ENCODE results near the gene BLOC1S1.

The BLOC1S1 gene

DNA sequence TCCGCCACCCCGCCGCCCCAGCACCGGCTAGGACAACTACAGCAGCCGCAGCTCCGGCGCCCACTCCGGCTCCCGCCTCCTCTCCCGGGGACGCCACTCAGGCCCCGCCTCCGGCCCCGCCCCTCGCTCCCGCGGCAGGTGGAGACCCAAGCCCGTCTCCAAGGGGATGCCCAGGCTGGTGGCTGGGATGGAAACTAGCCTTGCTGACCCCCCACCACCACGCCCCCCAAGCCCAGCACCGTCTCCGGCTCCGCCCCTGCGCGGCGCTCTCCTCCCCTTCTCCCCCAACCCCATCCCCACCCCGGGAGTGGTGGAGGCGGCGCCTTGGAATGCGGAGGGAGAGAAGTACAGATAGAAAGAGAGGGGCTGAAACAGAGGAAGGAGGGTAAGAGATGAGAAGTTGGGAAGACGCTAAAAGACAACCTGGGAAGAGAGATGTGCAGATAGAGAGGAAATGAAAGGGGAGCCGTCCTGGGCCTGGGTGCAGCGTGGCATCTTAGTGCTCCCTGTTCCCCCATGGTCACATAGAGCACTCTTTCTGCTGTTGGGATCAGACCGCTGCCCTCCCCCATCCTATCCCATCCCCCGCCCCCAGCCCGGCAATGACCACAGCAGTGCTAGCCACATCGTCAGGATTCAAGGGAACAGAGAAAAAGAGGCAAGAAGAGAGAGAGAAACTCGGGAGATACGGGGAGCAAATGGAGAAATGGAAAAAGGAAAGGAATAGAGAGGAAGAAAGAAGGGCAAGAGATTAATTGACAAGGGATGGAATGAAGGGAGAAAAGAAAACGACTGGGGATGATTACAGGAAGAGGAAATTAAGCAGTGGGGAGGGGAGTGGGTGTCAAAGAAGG lies 7.8 kb upstream of the BLOC1S1 start, which contains the start of gene ITGA7:
Gene ITGA7, minus strand, starts transcription at position 64 of the 854 bp plus-strand sequence. CDS start 222 bp downstream, outside the sequence.
- TF ChIP-seq, protein P1, sequence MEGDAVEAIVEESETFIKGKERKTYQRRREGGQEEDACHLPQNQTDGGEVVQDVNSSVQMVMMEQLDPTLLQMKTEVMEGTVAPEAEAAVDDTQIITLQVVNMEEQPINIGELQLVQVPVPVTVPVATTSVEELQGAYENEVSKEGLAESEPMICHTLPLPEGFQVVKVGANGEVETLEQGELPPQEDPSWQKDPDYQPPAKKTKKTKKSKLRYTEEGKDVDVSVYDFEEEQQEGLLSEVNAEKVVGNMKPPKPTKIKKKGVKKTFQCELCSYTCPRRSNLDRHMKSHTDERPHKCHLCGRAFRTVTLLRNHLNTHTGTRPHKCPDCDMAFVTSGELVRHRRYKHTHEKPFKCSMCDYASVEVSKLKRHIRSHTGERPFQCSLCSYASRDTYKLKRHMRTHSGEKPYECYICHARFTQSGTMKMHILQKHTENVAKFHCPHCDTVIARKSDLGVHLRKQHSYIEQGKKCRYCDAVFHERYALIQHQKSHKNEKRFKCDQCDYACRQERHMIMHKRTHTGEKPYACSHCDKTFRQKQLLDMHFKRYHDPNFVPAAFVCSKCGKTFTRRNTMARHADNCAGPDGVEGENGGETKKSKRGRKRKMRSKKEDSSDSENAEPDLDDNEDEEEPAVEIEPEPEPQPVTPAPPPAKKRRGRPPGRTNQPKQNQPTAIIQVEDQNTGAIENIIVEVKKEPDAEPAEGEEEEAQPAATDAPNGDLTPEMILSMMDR (IDR thresholded peaks at IDR 0.05), result no peak
- no peaks in the 10 kb centered on the region for H3K36me3 ChIP-seq
- H3K27me3 ChIP-seq, result peaks cover 21% of the 10 kb centered on the region
- no peak within 1 kb of the TSS for H3K27ac ChIP-seq
- peak within 1 kb of the TSS; percentile 59 to 85 for H3K4me3 ChIP-seq (ENCODE audit: low read depth in 1 of 2, low read length in 1 of 2)
- no peaks in the 10 kb centered on the region for H3K9me3 ChIP-seq
- H3K4me1 ChIP-seq (ENCODE audit: control insufficient read depth in 1 of 2, insufficient read depth in 1 of 2, low read depth in 1 of 2, low read length in 1 of 2), result peaks cover 17 to 20% of the 10 kb centered on the region in 2 experiments

DNA sequence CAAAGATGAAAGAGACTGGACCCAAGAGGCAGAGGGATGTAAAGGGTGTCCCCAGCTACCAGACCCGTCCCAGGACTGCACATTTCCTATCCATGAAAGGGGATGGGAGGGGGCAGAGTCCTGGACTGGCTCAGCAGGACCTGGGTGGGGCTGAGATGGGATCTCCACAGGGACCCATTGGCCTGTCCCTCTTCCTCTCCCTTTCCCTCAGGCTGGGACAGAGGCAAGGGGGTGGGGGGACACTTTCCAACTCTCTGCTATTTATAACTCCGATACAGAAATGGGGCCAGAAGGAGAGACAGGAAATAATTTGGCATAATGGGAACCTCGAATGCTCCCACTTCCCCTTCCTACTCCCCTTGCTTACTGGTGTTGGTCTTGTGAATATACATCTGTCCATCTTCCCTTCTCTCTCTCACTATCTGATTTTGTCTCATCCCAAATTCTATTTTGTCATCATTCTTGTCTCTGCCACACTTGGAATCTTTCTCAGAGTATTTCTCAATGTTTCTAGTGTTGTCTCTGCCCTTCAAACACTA lies 7.1 kb upstream of the BLOC1S1 start:
- Histone ChIP-seq H3K36me3 (no peaks in the 10 kb centered on the region), H3K9me3 (no peaks in the 10 kb centered on the region), H3K27ac (no peak overlapping the region), H3K4me1 (ENCODE audit: control insufficient read depth in 1 of 2, insufficient read depth in 1 of 2, low read depth in 1 of 2, low read length in 1 of 2) (peaks cover 17 to 20% of the 10 kb centered on the region in 2 experiments), H3K27me3 (peaks cover 21% of the 10 kb centered on the region), H3K4me3 (ENCODE audit: low read depth in 1 of 2, low read length in 1 of 2) (peak overlapping the region; percentile 59 to 85)
- TF ChIP-seq, protein P1 (IDR thresholded peaks at IDR 0.05), result no peak

DNA sequence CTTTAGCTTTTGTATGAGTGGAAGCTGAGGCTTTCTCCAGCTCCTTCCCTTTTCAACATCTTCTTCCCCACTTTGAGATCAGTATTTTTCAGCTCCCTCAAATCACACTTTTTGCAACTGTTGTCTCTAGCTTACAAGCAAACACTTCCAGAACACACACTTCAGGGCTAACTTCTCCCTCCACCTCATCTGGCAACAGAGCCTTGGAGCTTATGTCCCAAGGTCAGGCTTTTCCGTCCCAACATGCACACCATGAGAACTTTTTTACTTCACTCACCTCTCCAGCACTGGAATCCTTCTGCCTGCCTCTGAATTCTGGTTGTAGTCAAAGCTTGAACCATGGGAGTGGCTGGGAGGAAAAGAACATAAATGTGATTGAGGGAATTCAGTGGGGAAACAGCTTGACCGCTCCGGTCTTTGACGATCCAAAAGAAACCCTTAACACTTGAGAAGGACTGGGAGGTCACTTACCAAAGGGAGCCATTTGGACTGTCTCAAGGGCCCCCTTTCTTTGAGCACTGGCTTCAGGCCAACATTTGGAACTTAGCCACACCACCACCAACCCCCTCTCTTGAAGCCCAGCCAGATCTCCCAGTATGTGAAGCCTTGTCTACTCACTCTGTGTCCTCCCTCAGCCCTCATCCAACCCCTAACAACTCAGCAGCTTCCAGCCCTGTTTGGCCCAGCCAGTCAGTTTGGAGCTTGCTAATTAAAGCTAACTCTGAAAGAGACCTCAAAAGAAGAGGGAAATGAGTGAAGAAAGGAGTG lies 3.9 kb upstream of the BLOC1S1 start:
- Histone ChIP-seq H3K27me3 (peaks cover 11% of the 10 kb centered on the region), H3K4me3 (ENCODE audit: low read depth in 1 of 2, low read length in 1 of 2) (no peak overlapping the region), H3K27ac (no peak overlapping the region), H3K4me1 (ENCODE audit: control insufficient read depth in 1 of 2, insufficient read depth in 1 of 2, low read depth in 1 of 2, low read length in 1 of 2) (peaks cover 34 to 37% of the 10 kb centered on the region in 2 experiments), H3K36me3 (no peaks in the 10 kb centered on the region), H3K9me3 (no peaks in the 10 kb centered on the region)
- TF ChIP-seq, protein P1 (IDR thresholded peaks at IDR 0.05), result no peak

DNA sequence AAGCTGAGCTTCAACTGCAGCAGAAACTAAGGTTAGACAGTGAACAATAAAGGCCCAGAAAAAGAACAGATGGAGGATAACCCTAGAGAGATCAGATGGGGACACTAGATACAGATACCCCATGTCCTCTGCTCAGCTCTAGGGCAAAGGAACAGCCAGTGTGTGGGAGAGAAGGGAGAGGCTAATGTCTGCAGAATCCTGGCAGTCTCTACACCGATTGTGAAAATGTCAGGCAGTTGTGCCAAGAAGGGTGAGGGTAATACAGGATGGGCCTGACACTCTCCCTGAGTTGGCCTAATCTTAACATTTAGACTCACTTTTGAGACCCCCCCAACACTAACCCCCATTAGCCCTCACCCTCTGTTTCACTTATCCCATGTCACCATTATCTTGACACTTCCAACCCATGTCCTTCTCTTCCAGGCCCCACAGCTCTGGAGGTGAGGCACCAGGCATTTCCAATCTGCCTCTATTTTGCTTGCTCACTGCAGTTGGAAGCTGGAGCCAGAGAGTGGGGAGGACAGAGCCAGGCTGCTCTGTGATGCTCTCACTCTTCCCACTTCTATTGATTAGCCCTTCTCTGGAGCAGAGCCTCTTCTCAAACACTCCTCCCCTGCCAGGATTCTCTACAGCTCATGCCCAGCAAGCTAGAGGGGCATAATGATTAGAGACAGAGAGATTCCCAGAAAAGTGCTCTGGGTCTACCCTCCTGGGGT lies 3.0 kb upstream of the BLOC1S1 start:
- H3K27me3 ChIP-seq, result peaks cover 2% of the 10 kb centered on the region
- no peak overlapping the region for H3K27ac ChIP-seq
- TF ChIP-seq, protein P1 (IDR thresholded peaks at IDR 0.05), result no peak
- no peak overlapping the region for H3K4me3 ChIP-seq (ENCODE audit: low read depth in 1 of 2, low read length in 1 of 2)
- peaks cover 36 to 37% of the 10 kb centered on the region in 2 experiments for H3K4me1 ChIP-seq (ENCODE audit: control insufficient read depth in 1 of 2, insufficient read depth in 1 of 2, low read depth in 1 of 2, low read length in 1 of 2)
- H3K9me3 ChIP-seq, result no peaks in the 10 kb centered on the region
- no peaks in the 10 kb centered on the region for H3K36me3 ChIP-seq

DNA sequence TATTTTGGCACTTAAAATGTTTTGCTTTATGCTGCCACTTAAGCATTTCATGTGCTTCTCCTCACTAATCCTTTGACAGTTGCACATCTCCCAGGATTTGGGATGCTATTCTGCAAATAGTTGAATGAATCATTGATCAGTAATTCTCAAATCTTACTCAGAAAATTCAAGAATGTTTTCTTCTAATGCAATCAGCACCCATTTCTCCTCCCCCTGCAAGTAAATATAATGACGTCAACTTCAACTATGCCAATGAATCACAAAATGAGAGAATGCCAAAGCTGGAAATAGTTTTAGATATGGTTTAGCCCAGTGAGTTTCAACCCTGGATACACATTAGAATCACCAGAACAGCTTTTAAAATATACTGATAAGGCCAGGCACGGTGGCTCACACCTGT lies 2.1 kb upstream of the BLOC1S1 start:
- H3K27ac ChIP-seq, result no peak overlapping the region
- H3K4me3 ChIP-seq (ENCODE audit: low read depth in 1 of 2, low read length in 1 of 2), result no peak overlapping the region
- TF ChIP-seq, protein P1 (IDR thresholded peaks at IDR 0.05), result no peak
- peaks cover 4% of the 10 kb centered on the region for H3K36me3 ChIP-seq
- H3K9me3 ChIP-seq, result no peaks in the 10 kb centered on the region
- peaks cover 37 to 39% of the 10 kb centered on the region in 2 experiments for H3K4me1 ChIP-seq (ENCODE audit: control insufficient read depth in 1 of 2, insufficient read depth in 1 of 2, low read depth in 1 of 2, low read length in 1 of 2)
- H3K27me3 ChIP-seq, result no peaks in the 10 kb centered on the region
